ENCODE data around the gene TREML4.

TREML4 gene

DNA sequence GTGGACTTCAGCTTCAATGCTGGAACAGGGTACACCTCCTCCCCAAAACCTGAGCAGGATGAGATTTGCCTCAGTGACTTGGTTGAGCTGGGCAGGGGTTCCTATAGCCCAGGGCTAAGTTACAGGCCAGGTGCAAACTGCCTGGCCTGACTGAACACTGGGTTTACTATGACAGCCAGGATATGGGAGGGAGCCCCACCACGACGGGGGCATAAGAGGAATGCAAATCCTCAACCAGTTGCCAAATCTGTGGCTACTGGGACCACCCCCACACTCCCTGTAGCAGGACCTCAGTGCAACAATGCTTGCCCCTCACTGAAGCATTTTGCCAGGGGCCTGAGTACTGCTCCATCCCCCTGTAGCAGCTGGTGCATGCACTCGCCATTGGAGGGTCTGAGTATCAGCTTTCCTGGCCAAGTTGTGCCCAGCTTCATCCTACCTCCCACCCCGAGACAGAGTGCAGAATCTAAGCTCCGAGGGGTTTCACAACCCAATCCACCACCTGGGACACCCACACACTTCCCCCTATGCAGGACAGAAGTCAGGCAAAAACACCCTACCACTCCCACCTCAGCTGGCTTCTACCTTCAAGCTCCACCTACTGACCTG lies 27.6 kb downstream of the TREML4 start:
- DNase-seq: no peak

GRCh38 chr6:41256383-41256782 lies 28.2 kb downstream of the TREML4 start:
- DNase-seq: no peak

- DNase-seq: peak; percentile 78
Measured at GRCh38 chr6:41257369-41258195, 29.4 kb downstream of the TREML4 start.

GRCh38 chr6:41258196-41258493 lies 30.0 kb downstream of the TREML4 start:
- DNase-seq: no peak

GRCh38 chr6:41262401-41262800 lies 34.3 kb downstream of the TREML4 start:
- no peak for DNase-seq

GRCh38 chr6:41263267-41263666 lies 35.1 kb downstream of the TREML4 start:
- DNase-seq: no peak

- DNase-seq: no peak
Measured at GRCh38 chr6:41266541-41266940, 38.4 kb downstream of the TREML4 start.

DNA sequence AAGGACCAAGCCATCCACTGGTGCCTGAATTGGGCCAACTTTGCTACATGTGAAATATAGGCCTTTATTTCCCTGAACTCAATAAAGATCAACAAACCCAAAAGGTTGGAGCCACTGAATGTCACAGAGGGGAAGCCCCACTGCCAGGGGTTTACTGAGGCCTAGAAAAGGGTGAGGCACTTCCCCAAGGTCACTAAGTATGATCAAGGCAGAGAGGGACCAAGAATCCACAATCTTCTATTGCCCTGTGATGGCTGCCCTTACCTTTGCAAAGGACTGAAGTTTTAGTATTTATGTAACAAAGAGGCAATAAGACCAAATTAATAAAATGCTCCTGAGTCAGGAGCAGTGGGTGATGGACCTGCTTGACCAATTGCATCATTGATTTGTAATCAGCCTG lies 40.3 kb downstream of the TREML4 start:
- no peak for DNase-seq

DNA sequence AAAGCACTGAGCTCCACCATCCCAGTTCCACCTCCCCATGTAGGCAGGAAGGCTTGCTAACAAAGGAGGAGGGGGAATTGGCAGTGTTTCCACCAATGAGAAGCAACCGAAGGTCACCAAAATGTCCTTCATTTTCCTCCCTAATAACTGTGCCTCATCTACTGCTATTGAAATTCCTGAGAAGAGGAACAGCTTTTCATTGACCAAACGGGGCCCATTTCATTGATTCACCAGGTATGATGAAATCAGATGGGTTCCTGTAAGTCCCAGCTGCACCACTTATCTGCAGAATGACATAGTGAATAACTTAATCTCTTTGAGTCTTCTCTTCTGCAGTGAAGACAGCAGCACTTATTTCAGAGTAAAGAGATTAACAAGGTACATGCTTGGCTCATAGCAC lies 41.0 kb downstream of the TREML4 start:
- no peak for DNase-seq

- DNase-seq: no peak
Measured at GRCh38 chr6:41269716-41270115, 41.6 kb downstream of the TREML4 start.

DNA sequence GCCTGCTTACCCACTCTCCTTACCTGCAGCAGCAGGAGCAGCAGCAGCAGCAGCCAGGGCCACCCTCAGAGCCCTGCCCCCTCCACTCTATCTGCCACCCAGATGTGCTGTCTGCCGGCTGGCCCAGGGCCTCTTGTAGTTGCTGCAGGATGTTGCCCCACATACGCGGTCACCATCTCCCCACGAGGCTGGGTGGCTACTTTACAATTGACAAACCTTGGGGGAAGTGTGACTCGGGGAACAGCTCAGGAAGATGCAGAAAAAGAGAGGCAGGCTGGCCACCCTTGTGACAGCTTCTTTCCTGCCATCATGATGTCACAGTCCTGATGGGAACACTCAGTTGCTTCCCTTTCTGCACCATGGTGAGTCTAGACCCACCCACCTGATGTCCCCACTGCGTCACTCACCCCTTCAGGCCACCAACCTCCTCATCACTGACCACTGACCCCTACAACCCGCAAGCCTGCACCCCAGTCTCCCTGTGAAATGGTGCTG lies 43.8 kb downstream of the TREML4 start:
- no peak for DNase-seq

DNA sequence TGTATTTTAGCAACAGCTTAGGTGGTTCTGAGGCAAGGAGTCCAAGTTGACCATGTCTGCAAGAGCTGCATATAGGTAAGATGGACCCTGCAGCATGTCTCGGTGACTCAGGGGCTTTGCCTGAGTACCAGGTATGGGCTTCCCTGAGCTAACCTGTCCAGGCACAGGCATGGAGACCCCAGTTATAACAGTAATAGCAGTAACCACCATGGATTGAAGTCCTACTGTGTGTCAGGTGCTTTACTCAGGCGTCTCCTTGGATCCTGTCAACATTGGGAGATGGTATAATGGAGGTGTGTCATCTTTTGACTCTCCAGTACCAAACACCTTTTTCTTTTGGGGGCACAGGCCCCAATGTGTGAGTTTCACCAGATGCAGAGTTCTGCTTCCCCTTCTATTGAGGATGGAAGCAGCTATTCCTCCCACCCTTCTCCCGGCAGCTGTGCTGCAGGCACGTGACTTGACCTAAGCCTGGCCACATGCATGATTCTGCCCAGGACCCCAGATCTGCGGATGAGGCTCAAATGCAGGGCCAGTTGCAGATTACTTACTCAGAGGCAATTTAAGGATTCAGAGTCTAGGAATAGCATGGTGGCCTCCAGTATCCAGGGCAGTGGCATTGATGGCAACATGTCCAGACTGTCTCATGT lies 44.6 kb downstream of the TREML4 start:
- no peak for DNase-seq

GRCh38 chr6:41273714-41274113 lies 45.6 kb downstream of the TREML4 start:
- no peak for DNase-seq

DNA sequence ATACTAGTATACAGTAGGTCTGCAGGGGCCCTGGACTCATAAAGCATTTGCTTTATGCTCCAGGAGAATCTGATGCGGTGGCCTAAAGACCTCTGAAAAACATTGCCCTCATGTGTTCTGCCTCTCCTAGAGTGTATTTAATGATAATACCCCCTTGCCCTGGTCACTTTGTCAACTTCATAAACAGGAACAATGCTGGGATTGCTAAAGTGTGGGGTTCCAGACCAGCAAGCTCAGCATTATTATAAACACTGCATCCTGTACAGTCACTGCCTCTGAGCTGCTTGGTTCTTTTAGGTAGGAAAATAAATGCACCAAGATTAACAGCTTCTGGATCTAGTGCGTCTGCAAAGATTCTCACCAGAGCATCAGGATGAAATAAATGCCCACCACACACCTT lies 46.1 kb downstream of the TREML4 start:
- no peak for DNase-seq

DNA sequence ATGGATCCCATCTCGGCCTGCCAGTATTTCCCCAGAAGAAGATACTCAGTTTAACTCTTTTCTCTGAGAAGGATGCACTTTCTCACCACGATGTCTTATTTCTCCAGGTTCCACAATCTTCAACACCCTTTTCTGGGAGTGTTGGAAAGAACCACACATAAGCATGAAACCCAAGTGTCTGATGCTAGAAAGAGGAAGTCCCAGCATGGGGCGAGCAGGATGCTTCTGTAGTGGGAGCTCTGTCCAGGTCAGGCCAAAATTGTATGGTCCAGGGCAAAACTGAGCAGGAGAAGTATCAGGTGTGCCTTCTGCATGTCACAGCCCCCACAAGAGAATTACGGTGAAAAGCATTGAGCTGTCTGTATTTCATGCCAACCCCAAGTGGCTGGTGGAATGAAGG lies 47.3 kb downstream of the TREML4 start:
- DNase-seq: no peak

- DNase-seq: no peak
Measured at GRCh38 chr6:41277605-41278004, 49.5 kb downstream of the TREML4 start.

GRCh38 chr6:41278699-41279405 lies 50.7 kb downstream of the TREML4 start:
- DNase-seq: peak; percentile 57

DNA sequence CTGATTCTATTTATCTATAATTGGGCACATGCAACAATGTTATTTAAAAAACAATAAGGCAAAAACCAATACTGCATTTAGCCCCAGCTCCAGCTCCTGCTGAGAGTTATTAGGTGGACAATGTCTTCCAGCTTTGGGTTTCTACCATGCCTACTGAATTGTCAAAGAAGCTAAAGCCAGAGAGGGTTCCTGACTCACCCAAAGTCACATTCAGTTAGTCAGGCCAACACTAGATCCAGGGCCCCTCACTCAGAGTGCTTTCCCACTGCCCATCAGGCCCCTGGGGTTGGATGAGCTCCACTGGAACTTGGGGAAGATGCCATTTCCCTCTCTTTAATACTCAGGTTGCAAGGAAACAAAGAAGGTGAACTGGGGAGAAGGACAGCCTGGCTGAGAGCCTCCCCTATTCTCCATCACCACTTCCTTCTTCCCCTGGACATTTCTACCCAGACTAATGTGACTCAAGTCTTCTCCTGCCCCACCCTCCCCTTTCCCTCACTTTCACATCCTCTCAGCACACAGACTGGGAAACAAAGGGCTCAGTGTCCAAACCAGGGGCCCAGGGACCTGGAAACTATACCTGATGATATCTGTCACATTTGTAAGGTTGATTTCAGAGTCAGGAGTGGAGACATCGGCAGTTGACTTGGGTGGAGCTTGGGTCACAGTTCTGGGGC lies 52.4 kb downstream of the TREML4 start:
- no peak for DNase-seq

DNA sequence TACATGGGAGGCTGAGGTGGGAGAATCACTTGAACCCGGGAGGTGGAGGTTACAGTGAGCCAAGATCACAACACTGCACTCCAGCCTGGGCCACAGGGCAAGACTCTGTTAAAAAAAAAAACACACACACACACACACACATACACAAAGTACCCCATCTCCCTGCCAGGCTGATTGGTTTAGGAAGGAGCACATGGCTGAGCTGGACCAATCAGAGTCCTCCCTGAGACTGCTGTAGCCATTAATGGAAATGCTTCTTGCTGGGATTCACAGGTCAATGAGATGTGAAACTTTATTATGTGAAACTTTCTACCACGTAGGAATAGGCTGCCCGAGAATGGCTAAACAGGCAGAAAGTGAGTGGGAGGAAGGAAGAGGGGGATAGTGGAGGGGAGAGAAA lies 55.5 kb downstream of the TREML4 start:
- no peak for DNase-seq

GRCh38 chr6:41284726-41285125 lies 56.6 kb downstream of the TREML4 start:
- no peak for DNase-seq

- peak; percentile 17 for DNase-seq
Measured at GRCh38 chr6:41286544-41287346, 58.6 kb downstream of the TREML4 start, which contains the start of gene TREM1. Gene TREM1 (minus strand): TSS chr6:41286682. CDS start chr6:41286655, 27 bp downstream.
